ENCODE data around the gene HDAC9. TPM values are rescaled to one million over a fixed set of nuclear protein-coding genes. Genes with fewer than 3 reads are reported as not detected.

The HDAC9 gene
- total RNA-seq, 4 donors from 2014 or later, result 19.6 to 48.3 (median 28.4) TPM

DNA sequence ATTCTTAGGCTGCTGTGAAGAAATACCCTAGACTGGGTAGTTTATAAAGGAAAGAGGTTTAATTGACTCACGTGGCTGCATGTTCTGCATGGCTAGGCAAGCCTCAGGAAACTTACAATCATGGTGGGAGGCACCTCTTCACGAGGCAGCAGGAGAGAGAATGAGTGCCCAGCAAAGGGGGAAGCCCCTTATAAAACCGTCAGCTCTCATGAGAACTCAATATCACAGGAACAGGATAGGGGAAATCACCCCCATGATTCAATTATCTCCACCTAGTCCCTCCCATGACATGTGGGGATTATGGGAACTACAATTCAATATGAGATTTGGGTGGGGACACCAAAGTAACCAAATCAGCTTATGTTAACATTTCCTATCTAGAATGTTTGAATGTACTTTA, 362.7 kb downstream of the HDAC9 start:
- TF ChIP-seq, protein P1, sequence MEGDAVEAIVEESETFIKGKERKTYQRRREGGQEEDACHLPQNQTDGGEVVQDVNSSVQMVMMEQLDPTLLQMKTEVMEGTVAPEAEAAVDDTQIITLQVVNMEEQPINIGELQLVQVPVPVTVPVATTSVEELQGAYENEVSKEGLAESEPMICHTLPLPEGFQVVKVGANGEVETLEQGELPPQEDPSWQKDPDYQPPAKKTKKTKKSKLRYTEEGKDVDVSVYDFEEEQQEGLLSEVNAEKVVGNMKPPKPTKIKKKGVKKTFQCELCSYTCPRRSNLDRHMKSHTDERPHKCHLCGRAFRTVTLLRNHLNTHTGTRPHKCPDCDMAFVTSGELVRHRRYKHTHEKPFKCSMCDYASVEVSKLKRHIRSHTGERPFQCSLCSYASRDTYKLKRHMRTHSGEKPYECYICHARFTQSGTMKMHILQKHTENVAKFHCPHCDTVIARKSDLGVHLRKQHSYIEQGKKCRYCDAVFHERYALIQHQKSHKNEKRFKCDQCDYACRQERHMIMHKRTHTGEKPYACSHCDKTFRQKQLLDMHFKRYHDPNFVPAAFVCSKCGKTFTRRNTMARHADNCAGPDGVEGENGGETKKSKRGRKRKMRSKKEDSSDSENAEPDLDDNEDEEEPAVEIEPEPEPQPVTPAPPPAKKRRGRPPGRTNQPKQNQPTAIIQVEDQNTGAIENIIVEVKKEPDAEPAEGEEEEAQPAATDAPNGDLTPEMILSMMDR (IDR thresholded peaks at IDR 0.05; ENCODE audit: low read depth), result no peak

DNA sequence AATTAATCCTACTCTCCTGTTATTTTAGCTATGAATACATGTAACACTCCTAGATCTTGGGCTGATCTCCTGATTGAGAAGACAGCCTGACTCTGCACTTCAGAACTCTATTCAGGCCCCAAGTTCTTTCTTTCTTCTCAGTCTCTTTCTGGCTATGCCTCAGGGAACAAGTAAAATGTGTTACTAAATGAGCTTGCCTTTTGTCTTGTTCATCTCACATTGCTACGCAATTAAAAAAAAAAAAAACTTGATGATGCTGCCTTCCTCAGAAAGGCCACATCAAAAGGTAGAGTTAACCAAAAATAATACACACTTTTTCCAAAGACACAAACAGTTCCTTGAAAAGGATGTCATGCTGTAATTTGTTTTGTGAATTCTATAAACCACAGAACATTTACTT, 363.8 kb downstream of the HDAC9 start:
- TF ChIP-seq, protein P1 (IDR thresholded peaks at IDR 0.05; ENCODE audit: low read depth), result no peak

DNA sequence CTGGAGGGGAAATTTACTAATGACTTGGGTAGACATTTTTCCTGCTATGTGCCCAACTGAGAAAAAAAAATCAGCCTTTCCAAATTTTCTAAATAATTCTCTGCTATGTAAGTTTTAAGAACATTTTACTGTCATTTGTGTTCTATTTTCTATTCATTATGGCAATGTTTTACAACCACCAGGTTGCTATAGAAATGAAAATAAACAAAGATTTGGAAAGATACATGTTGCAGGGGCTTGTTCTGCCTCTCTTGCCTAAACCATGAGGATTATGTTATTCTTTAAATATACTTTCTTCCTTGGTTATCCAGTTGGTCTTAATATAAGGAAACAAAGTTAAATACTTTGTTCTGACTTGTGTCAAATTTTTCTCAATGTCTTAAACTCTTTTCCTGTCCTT, 364.7 kb downstream of the HDAC9 start:
- TF ChIP-seq, protein P1 (IDR thresholded peaks at IDR 0.05; ENCODE audit: low read depth), result no peak

DNA sequence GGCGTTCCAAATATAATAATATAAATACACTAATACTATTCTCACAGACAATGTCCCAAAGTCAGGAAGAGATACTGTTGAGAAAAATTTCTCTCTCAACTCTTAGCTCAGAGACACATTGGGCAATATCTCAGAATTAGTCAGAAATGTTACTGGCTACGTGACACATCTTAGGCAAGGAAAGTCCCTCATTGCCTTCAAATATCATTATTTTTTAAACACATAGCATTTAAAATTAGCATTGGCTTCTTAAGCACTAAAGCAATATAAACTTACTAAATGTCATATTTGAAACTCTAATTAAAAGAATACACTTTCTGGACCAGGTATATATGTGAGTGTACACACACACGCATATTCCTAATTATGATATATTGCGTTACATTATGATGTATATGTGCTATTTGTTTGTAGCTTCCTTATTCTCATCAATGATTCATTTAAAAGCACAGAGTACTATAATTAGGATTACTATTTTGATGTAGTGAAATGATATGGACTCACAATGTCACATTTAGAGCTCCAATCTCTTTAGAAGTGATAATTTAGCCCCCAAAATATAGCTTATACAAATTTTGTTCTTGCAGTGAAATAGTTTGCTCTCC, 366.1 kb downstream of the HDAC9 start:
- TF ChIP-seq, protein P1 (IDR thresholded peaks at IDR 0.05; ENCODE audit: low read depth), result no peak

DNA sequence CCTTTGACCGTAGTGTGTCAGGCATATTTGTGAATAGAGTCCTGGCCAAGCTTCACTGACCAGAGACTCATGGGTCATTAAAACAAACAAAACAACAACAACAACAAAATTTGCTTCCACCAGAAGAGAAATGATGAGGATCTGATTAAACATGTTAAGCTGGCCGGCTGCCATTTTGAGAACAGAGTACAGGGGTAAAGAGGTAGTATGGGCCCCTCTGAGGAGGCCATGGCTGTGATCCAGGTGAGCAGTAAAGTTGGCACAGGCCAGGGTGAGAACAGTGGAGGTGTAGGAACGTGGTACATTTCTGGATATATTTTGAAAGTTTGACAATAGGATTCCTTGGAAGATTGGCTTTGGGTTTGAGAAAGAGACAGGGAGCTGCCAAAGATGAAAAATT, 369.4 kb downstream of the HDAC9 start:
- TF ChIP-seq, protein P1 (IDR thresholded peaks at IDR 0.05; ENCODE audit: low read depth), result no peak

DNA sequence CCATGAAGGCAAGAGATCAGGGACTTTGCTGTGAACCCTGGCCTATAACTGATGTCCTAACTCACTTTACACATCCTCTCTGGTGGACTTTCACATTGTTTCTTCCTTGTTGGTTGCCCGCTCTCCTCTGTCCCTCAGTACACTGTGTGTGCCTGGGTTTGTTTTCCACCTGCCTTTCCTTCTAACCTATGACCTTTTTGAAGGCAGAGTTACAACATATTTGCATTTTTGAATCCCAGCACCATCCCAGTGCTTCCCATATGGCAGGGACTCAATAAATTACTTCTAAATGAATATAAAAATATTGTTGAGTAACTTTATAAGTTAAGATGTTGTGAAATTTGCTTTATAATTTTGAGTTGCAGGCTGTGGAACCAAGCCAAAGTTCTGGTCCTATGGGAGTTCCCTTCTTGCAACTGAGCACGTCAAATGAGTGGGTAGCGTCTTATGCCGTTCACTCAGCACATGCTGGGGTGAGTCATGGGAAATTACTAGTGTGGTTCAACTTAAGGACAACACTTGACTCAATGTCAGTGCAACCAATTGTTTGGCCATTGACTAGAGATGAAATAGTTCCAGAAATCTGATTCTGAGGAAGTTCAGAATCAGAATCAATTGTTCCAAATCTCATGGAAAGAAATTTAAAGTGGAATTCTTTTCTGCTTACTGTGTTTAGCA, 370.9 kb downstream of the HDAC9 start:
- TF ChIP-seq, protein P1 (IDR thresholded peaks at IDR 0.05; ENCODE audit: low read depth), result no peak

DNA sequence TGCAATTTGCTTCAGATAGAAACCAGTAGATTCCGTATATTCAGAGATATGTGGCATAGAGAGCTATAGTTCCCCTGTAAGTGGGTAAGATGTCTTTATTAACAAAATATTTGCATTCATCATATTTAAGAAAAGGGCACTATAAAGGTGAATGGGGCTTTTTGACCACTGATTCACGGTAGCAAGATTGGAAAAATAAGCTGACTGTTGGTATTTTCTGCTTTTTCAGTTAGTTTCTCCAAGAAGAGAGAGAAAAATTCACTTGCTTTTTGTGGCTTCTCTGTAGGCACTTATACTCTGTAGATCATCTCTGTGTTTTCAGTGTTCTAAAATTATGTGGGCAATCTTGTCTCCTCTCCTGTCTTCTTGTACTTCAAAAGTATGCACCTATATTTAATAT, 376.8 kb downstream of the HDAC9 start:
- TF ChIP-seq, protein P1 (IDR thresholded peaks at IDR 0.05; ENCODE audit: low read depth), result no peak
